HL-60 (cell line): Measurements from ENCODE around the gene FUT9.

Experiments used
- DNase-seq, 2 experiments: peaks; one replicate each; pipeline ENCODE4 v3.0.0-alpha.2; 2010 to 2020; ENCODE audit warnings: low read depth in 1 of 2, low spot score in 1 of 2
- H3K27ac ChIP-seq: fragments of 250-450 bp; sonication (Bioruptor Pico); replicated peaks from 2 replicates; pipeline ENCODE4 v1.5.1; 2020; ENCODE audit warnings: mild to moderate bottlenecking, moderate library complexity
- H3K27me3 ChIP-seq: fragments of 250-450 bp; sonication (Bioruptor Pico); 2 replicates; pipeline ENCODE4 v1.5.1; 2021; ENCODE audit warnings: mild to moderate bottlenecking, moderate library complexity; ENCODE audit not compliant: insufficient read depth, poor library complexity, severe bottlenecking
- H3K4me3 ChIP-seq: replicated peaks from 2 replicates; pipeline ENCODE4 v1.5.1; 2011; ENCODE audit warnings: mild to moderate bottlenecking, control low read depth, low read length; ENCODE audit not compliant: insufficient read depth
- CTCF ChIP-seq: IDR thresholded peaks from one replicate; pipeline ENCODE4 v1.5.1; 2011; ENCODE audit warnings: low read length, control low read depth, inconsistent platforms; ENCODE audit not compliant: insufficient read depth
- GABPA ChIP-seq: IDR thresholded peaks from 2 replicates; pipeline ENCODE4 v1.6.1; 2012; ENCODE audit warnings: low read depth
- POLR2AphosphoS5 ChIP-seq: IDR thresholded peaks from 2 replicates; pipeline ENCODE4 v1.6.1; 2012; ENCODE audit warnings: low read depth
- SPI1 ChIP-seq: IDR thresholded peaks from 2 replicates; pipeline ENCODE4 v1.6.1; 2012; ENCODE audit warnings: low read depth, mild to moderate bottlenecking, borderline replicate concordance
- TF ChIP-seq, protein P1 (sequence below): IDR thresholded peaks from 2 replicates; pipeline ENCODE4 v1.6.1; 2012; ENCODE audit warnings: low read depth; ENCODE audit not compliant: insufficient replicate concordance

The FUT9 gene

DNA sequence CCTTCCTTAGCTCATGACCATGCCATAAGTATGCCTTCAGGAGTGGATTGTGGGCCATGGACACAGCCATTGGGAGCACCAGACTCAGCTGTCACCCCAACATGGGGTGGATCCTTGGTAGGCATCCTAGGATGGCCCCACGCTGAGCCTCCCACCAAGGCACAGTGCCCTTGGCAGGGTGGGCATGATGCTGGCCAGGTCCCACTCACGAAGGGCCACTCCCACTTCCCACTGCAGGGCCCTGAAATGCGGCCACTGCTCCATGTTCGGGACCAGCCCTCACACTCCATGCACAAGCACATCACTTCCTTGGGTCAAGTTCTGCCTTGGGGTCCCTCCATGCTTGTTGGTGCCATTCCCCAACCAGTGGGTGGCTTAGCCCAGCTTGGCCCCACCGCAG lies 12.9 kb upstream of the FUT9 start:
- no peak overlapping the region for H3K4me3 ChIP-seq
- H3K27me3 ChIP-seq = no peaks in the 10 kb centered on the region
- TF ChIP-seq SPI1 (no peak), GABPA (no peak), POLR2AphosphoS5 (no peak), CTCF (no peak)
- TF ChIP-seq, protein P1, sequence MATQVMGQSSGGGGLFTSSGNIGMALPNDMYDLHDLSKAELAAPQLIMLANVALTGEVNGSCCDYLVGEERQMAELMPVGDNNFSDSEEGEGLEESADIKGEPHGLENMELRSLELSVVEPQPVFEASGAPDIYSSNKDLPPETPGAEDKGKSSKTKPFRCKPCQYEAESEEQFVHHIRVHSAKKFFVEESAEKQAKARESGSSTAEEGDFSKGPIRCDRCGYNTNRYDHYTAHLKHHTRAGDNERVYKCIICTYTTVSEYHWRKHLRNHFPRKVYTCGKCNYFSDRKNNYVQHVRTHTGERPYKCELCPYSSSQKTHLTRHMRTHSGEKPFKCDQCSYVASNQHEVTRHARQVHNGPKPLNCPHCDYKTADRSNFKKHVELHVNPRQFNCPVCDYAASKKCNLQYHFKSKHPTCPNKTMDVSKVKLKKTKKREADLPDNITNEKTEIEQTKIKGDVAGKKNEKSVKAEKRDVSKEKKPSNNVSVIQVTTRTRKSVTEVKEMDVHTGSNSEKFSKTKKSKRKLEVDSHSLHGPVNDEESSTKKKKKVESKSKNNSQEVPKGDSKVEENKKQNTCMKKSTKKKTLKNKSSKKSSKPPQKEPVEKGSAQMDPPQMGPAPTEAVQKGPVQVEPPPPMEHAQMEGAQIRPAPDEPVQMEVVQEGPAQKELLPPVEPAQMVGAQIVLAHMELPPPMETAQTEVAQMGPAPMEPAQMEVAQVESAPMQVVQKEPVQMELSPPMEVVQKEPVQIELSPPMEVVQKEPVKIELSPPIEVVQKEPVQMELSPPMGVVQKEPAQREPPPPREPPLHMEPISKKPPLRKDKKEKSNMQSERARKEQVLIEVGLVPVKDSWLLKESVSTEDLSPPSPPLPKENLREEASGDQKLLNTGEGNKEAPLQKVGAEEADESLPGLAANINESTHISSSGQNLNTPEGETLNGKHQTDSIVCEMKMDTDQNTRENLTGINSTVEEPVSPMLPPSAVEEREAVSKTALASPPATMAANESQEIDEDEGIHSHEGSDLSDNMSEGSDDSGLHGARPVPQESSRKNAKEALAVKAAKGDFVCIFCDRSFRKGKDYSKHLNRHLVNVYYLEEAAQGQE = no peak
- no peak for DNase-seq
- no peak overlapping the region for H3K27ac ChIP-seq

- Histone ChIP-seq H3K27me3 (no peaks in the 10 kb centered on the region), H3K4me3 (no peak overlapping the region), H3K27ac (no peak overlapping the region)
- no peak for DNase-seq
- TF ChIP-seq SPI1 (no peak), GABPA (no peak), CTCF (no peak), POLR2AphosphoS5 (no peak)
- TF ChIP-seq, protein P1 = no peak
These were observed 8.1 kb upstream of the FUT9 start for GRCh38 chr6:96007663-96008062.

GRCh38 chr6:96013531-96013930 lies 2.2 kb upstream of the FUT9 start:
- no peak for TF ChIP-seq SPI1
- no peak for TF ChIP-seq GABPA
- TF ChIP-seq, protein P1 = no peak
- no peak for TF ChIP-seq POLR2AphosphoS5
- no peak for TF ChIP-seq CTCF
- Histone ChIP-seq H3K4me3 (no peak overlapping the region), H3K27ac (no peak overlapping the region), H3K27me3 (peaks cover 2% of the 10 kb centered on the region)
- no peak for DNase-seq
